Ammon's horn (tissue), 1 donor: ENCODE results near the gene RP2.

Source experiments
- DNase-seq: peaks from one replicate; pipeline ENCODE4 v3.0.0-alpha.2; 2016; ENCODE audit warnings: low spot score

RP2 gene

DNA sequence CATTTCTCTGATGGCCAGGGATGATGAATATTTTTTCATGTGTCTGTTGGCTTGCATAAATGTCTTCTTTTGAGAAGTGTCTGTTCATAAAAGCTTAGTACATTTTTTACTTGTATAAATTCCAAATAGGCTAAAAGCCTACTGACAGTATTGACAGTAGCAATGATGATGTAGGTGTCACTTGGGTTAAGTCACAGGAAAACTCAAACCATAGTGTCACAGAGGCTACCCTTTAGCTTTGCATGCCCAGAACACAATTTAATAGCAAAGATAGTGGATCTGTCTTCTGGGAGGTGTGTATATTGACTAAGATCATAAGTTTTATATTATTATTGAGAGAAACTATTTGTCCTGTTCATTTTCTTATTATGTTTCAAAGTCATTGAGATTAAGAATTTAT, 8.1 kb downstream of the RP2 start:
- DNase-seq = no peak

DNA sequence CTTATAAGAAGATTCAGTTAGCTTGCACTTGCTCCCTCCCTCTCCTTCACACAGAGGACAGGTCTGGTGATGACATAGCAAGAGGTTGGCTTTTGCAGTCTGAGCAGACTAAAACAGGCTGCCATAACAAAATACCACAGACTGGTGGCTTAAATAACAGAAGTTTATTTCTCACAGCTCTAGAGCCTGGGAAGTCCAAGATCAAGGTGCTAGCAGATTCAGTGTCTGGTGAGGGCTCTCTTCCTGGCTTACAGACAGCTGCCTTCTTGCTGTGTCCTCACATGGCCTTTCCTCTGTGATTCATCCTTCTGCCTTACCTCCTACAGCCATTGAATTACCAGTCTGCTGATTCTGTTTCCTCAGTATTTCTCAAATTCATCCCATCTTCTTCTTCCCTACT, 13.1 kb downstream of the RP2 start:
- DNase-seq = no peak

DNA sequence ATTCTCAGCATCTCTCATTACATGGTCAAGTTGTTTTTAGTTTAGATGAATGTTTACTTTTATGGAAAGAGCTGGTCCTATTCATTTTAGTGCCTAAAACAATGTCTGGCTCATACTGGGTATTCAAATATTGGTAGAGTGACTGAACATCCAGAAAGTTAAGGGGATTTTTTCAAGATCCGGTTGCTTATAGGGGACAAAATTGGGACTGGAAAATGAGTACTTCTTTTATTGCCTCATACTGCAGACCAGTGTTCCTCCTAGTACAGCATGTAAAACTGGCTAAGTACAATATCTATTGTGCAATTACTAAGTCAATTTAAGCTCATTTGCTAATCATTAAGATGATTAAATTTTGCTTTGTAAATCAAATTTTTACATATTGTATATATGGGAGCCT, 13.9 kb downstream of the RP2 start:
- no peak for DNase-seq

DNA sequence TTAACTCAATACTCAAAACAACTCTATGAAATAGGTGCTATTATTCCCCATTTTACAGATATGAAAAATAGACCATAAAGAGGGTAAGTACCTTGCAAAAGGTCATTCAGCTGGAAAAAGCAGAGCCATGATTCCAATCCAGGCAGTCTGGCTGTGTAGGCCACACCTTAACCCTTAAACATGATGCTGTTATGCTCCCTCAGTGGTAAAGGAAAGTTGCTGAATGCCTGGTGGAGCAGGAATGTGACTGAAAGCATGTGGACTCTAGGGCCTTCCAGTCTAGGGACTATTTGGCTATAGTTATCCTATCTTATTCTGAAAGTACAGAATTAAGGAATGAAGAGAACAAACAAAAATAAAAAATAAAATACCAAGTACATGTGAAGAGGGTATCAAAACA, 19.6 kb downstream of the RP2 start:
- DNase-seq = no peak

DNA sequence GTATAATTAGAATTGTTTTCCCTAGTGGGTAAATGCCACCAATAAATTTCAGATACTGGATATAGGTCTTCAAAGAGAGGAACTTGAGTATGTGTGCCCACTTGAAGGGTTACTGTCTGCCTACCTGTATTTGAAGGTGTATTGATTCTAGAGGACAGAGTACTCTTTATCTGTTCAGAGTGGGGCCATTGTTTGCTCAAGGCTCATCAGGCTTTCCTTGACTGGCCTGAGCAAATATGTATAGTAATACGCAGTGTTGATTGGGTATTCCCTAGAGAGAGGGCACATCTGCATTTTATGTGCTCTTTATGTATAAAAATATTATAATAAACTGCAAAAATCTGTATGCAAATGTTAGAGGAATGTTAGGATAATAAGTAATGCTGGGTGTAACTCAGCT, 23.7 kb downstream of the RP2 start:
- no peak for DNase-seq

DNA sequence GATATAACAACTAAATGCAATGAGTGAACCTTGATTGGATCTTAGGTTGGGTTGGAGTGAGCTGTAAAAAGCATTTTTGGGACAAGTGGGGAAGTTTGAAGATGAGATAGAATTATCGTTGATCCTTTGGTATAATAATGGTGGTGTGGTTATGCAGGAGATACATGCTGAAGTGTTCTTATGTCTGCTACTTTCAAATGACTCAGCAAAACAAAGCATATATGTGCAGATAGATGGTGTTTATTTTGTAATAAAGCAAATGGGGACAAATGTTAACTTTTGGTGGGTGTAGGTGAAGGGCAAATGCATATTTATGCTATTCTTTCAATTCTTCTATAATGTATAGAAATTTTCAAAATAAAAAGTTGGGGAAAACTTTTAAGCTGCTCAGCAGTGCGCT, 26.2 kb downstream of the RP2 start:
- no peak for DNase-seq

DNA sequence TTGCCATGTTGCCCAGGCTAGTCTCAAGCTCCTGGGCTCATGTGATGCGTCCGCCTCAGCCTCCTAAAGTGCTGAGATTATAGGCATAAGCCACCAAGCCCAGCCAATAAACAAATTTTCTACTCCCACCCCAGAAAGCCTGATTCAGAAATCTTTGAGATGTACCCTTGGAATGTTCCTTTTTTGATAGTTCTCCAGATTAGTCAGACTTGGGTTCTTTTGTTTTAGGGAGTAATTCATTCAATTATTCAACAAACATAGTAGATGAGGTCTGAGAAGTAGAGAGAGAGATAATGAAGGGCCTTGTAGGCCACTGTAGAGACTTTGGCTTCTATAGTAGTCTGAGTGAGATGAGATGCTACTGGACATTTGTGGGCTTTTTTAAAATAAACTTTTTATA, 27.8 kb downstream of the RP2 start:
- no peak for DNase-seq

DNA sequence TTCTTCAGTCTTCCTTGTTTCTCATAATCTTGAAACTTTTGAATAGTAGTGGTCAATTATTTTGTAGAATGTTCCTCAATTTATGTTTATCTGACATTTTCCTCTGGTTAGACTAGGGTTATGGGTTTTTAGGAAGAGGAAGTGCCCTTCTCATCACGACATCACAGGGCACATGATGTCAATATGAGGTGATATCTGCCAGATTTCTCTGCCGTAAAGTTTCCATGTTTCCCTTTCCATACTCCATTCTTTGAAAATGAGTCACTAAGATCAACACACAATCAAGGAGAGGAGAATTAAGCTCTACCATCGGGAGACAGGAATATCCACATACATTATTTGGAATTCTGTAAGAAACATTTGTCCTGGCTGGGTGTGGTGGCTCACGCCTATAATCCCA, 28.4 kb downstream of the RP2 start:
- DNase-seq = no peak

DNA sequence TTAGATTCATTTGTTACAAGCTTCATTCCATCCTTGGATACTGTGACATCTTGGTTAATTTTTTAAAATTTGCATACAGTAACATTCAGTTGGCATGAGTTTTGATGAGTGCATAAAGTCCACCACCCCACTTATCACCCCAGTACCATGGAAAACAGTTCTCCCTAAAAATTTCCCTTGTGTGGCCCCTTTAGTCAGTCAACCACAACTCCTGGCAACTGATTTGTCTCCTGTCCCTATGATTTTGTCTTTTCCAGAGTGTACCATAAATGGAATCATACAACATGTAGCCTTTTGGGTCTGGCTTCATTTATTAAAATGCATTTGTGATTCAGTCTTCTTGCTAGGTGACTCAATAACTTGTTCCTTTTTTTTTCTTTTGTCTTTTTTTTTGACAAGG, 29.9 kb downstream of the RP2 start:
- DNase-seq = no peak

DNA sequence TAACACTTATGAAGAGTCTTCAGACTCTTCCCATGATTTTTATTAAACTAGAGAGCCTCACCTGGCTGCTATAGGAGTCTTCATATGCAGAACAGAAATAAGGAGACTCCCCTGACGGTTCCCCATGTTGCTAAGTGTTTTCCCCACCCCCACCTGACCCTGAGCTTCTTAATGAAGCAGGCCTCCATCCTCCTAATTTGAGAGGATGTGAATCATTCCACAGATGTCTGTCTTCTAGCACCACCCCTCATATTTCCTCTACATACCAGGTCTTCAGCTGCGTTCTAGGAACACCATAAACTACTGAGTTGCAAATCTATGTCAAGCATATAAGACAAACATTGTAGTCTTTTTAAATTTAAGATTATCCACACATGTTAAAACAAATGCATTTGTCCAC, 36.9 kb downstream of the RP2 start:
- DNase-seq = no peak

DNA sequence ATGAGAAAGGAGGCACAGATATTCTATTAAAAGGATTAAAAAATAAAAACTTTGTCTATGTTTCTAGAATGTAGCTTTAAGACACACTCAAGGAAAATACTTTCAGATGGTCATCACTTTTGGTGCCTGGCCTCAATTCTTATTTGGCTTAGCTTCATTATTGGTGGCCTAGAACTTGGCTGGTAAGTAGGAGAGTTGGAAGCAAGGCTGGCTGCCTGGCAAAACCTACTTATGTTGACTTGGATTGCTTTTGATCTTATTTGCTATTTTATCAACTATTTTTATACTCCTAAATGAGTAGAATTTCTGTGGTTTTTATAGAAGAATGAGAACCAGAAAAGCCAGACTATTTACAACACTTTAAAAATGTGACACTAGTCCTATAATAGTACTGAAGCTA, 40.1 kb downstream of the RP2 start:
- DNase-seq = peak; percentile 2

DNA sequence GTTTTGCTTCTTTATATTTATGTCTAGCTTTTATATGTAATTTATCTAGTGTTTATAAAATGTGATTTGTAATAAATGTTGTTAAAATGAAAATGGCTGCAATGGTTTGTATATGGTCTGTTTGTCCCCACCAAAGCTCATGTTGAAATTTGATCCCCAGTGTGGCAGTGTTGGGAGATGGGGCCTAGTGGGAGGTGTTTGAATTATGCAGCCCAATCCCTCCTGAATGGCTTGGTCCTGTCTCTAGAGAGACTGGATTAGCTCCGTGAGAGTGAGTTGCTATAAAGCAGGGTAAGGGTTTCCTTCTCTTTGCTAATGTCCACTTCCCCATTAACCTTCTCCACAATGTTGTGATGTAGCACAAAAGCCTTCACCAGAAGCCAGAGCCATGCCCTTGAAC, 45.4 kb downstream of the RP2 start:
- DNase-seq = no peak

DNA sequence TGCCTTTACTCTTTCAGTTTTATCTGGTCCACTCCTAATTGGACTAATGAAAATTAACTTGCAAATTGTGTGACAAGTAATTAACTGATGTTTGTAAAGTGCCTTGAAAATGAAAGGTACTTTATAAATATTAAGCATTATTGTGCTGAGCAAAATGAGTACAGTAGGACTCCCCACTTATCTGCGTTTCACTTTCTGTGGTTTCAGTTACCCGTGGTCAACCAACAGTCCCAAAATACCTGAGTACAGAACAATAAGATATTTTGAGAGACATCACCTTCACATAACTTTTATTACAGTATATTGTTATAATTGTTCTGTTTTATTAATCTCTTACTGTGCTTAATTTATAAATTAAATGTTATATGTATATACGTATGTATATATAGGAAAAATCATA, 48.0 kb downstream of the RP2 start:
- DNase-seq = no peak

DNA sequence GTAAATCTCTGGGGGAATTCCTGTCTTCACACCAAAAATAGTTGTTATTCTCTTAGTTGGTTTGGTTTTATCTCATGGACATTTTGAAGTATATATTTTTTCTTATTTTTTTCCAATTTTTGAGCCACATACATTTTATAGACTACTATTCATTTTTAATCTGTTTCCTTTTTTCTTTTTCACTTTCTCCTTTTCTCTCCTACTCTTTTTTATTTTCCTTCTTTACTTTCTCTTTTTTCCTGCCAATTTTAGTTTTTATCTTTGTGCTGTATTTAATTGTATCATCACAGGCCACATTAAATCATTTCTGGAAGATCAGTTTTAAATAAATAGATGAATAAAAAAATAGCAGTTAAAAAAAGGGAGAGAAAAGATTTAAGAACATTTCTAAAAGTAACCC, 61.4 kb downstream of the RP2 start:
- no peak for DNase-seq

DNA sequence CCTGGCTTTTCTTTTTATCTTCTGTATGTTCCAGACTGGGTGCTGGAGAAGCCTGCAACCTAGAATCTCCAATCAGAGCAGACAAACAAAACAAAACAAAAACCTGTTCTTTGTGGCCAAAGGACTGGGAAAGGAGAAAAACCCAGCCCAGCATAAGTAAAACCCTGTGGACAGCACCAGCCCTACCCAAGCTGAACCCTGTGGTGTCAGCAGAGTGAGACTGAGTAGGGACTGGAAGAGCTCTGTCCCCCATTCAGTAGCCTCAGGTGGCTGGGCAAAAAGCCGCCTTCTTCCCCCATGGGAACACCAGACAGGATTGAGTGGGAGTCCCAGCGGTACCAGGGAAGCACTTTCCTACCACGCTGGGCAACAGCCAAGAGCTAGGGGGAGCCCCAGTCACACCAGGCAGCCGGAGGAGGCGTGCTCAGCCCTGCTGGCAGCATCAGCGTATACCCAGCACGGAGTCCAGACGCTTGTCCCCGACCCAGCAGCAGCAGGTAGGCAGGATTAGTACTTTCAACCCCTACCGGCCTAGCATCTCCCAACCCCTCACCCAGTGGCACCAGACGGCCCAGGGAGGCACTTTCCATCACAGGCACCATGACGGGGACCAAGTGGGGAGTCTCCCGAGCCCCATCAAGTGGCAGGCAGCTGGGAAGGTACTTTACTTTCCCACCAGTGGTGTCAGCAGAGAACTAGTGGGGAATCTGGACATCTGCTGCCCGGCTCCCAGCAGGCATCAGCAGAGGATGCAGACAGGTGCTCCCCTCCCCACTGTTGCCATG, 66.8 kb downstream of the RP2 start:
- DNase-seq = peak; percentile 89

DNA sequence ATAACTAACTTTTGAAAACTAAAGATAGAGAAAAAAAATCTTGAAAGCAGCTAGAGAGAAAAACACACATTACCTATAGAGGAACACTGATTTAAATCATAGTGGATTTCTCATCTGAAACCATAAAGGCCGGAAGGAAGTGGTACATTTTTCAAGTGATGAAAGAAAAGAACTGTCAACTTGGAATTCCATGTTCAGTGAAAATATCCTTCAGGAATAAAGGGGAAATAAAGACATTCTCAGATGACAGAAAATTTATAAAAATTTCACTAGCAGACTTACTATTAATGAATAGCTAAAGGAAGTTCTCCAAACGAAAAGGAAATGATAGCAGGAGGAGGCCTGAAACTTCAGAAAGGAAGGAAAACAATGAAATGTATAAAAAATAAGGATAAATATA, 67.8 kb downstream of the RP2 start:
- no peak for DNase-seq

DNA sequence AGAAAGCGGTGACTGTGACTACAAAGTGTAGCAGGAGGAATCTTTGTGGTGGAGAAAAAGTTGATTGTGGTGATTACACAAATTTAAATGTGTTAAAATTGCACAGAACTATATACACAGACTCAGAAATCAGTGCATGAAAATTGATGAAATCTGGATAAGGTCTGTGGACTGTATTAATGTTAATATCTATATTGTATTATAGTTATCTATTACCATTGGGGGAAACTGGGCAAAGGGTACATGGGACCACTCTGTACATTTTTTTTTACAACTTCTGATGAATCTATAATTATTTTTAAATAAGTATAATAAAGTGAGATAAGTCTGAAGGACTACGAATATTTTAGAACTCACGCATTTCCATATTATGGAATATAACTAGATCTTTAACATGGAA, 73.6 kb downstream of the RP2 start:
- no peak for DNase-seq

DNA sequence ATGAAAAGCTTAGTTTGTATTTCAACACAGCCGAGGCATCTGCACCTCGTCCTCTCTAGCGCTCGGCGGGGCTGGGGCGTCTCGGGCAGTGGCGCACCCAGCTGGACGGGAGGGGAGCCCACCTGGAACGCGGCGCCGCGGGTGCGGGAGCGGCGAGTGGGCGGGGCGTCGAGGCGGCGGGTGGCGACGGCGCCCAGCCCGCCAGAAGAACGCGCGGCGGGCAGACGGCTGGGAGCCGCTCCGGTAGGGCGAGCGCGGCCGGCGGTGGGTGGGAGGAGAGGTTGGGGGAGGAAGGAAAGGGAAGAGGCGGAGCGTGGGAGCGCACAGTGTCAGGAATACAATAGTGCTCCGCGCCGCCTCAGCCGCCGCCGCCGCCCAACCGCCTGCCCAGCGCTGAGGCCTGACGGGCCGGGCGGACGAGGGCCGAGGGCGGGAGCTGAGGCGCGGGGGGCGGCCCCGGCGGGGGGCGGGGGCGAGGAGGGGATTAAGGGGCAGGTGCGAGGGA, 75.3 kb downstream of the RP2 start, which contains the start of gene JADE3:
Gene JADE3 (plus strand): TSS at position 324 of the 505 bp plus-strand sequence. CDS start 72,474 bp downstream, outside the sequence.
- peak; percentile 72 for DNase-seq

DNA sequence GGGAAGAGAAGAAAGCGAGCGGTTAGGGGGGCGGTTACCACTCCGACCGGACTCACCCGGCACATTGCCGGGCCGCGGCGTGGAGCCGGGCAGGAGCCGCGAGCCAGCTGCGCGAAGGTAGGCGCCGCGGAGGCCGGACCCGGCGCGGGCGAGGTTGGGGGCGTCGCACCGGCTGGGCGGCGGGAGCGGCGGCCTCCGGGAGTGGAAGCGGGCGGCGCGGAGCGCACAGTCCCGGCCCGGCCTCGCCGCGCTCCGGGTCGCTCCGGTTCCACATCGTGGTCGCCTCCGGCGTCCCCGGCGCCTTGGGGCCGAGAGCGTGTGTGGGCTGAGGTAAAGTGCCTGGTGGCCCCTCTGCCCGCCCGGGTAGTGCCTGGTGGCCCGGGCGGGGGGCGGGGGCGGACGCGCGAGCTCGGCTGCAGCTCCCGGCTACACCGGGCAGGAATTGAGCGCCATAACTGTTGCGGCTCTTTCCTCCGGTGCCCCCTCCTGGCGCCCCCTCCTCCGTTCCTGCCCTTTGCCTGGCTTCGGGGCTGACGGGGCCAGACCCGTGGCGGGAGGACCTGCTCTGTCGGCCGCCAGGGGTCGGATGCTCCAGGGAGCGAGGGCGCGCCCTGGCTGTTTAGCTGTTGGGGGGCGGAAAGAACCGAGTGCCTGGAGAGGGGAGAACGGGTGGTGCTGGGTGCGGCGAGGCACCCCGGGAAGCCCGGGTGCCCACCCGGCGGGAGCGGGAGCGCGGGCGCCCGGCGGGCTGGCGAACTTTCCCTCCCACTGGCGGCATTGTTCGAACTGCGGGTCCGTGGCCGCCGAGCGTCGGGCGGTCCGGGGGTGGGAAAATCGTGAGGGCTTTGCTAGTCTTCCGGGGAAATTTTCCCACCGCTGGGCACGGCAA, 76.0 kb downstream of the RP2 start:
- peak; percentile 12 for DNase-seq

DNA sequence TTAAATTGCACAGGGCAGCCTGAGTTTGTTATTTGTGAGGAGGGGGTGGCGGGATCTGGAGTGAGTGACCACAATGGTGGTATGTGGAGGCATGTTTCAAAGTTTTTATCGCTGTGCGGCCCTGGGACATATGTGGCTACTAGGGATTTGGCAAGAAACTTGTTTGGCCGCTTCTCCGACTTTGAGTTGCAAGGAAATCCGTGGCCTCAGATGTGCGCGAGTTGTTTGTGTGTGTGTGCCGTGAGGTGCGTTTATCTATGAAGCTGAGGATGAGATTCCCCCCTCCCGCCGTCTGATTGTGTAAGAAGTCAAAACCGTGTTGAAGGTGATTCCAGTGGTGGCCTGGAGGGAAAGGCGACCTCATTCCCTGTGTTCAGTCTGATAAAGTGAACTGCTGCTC, 76.8 kb downstream of the RP2 start:
- DNase-seq = no peak

DNA sequence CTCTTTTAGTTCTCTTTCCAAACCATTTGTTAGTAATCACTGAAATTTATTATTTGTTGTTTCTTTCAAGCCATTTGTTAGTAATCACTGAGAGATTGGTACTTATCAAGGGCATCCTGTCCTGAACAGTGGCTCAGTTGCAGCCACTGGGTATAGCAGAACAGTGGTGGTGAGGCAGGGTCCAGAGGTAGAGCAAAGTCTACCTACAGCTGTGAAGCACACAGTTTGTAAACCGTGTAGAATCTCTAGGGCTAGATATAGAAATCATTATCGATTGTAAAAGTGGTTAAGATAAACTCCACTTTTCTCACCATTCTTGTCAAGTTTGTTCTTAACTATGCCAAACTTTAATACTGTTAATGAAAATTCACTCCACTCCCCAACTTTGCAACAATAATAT, 79.4 kb downstream of the RP2 start:
- DNase-seq = no peak

DNA sequence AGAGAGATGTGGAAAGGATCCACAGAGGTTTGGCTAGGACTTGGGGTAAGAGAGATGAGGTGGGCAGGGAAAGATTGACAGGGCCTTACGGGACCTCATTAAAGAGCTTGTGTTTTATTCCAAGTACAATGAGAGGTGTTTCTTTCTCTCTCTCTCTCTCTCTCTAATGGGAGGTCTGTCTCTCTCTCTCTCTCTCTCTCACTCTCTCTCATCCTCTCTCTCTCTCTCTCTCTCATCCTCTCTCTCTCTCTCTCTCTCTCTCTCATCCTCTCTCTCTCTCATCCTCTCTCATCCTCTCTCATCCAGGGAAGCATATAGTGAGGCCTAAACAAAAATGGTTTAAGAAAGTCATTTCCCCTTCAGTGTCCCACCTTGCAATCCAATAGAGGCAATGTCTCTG, 80.8 kb downstream of the RP2 start:
- DNase-seq = no peak

DNA sequence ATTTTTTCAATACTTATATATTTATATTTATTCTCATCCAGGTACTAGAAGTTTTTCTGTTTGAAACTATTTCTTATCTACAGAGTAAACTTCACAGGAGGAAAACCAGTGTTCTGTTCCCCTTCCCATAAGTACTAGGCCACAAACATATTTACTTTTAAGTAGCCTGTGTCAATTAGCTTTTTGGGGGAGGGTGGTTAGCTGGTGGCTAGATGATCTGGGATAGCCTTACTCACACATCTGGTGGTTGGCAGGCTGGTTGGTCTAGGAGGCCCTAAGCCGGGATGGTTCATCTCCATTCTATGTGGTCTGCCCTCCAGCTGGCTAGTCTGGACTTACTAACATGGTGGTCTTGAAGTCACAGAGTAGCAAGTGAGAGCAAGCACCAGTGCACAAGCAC, 81.6 kb downstream of the RP2 start:
- DNase-seq = no peak
